B cell (primary cell): ENCODE results near the gene HTT. TPM values are rescaled to one million over a fixed set of nuclear protein-coding genes. Genes with fewer than 3 reads are reported as not detected.

ENCODE experiments used
- ATAC-seq: fragments of 200-7000 bp; cut with Tn5 transposase; one replicate; pipeline ENCODE4 v1.10.0; 2021; ENCODE audit warnings: low read depth, mild to moderate bottlenecking, moderate number of reproducible peaks, moderate library complexity
- CTCF ChIA-PET: fragments of 350-600 bp; sonication (Branson Sonifier 250); formaldehyde crosslinking; loops from one replicate; lab custom pipeline; 2021; ENCODE audit warnings: antibody characterized with exemption, inconsistent platforms; lab: Charles Lee
- POLR2A ChIA-PET: fragments of 350-600 bp; sonication (Branson Sonifier 250); formaldehyde crosslinking; loops from one replicate; lab custom pipeline; 2021; ENCODE audit warnings: antibody characterized with exemption; lab: Charles Lee
- DNase-seq: peaks from one replicate; pipeline ENCODE4 v3.0.0; 2013
- H2AFZ ChIP-seq: 2 replicates; pipeline ENCODE4 v1.6.1; 2012; ENCODE audit warnings: mild to moderate bottlenecking, low read depth, low read length; ENCODE audit not compliant: insufficient read depth, poor library complexity, severe bottlenecking
- H3K27ac ChIP-seq, 2 donors: 1 replicate in 1 of 2; 2 replicates in 1 of 2; pipeline ENCODE4 v1.5.1; 2012 to 2013; ENCODE audit warnings: low read length in 2 of 2, mild to moderate bottlenecking in 2 of 2, moderate library complexity in 1 of 2
- H3K27me3 ChIP-seq, 4 experiments: fragments of 200-600 bp in 1 of 4; sonication (generic) in 1 of 4; replicated peaks in 1 of 4; 1 replicate in 2 of 4; 2 replicates in 2 of 4; pipeline versions ENCODE4 v1.6.1 to v1.7.0; 2013 to 2016; ENCODE audit warnings: low read length in 3 of 4, mild to moderate bottlenecking in 2 of 4, mixed read lengths in 1 of 4, moderate library complexity in 1 of 4; ENCODE audit not compliant: insufficient read depth in 4 of 4, control insufficient read depth in 3 of 4; ENCODE audit errors: control extremely low read depth in 1 of 4
- H3K36me3 ChIP-seq, 2 experiments: replicated peaks in 1 of 2; 1 replicate in 1 of 2; 2 replicates in 1 of 2; pipeline versions ENCODE4 v1.6.1 to v1.7.1; 2013; ENCODE audit warnings: low read length in 1 of 2; ENCODE audit not compliant: insufficient read depth in 2 of 2, control insufficient read depth in 1 of 2; ENCODE audit errors: control extremely low read depth in 1 of 2, extremely low read depth in 1 of 2
- H3K4me1 ChIP-seq, 2 donors: fragments of 200-600 bp in 1 of 2; sonication (generic) in 1 of 2; 1 replicate in 1 of 2; 2 replicates in 1 of 2; pipeline versions ENCODE4 v1.5.1 to v1.6.1; 2013 to 2017; ENCODE audit warnings: low read length in 2 of 2; ENCODE audit not compliant: control insufficient read depth in 2 of 2, insufficient read depth in 2 of 2
- H3K4me2 ChIP-seq: replicated peaks from 2 replicates; pipeline ENCODE3; 2012; ENCODE audit warnings: mild to moderate bottlenecking, low read depth, low read length; ENCODE audit not compliant: poor library complexity, severe bottlenecking
- H3K4me3 ChIP-seq, 5 experiments: fragments of 200-600 bp in 1 of 5; sonication (generic) in 1 of 5; 1 replicate in 3 of 5; 2 replicates in 2 of 5; pipeline versions ENCODE4 v1.5.1 to v1.7.0; 2011 to 2016; ENCODE audit warnings: low read length in 4 of 5, mild to moderate bottlenecking in 4 of 5, low read depth in 2 of 5, control low read depth in 1 of 5, moderate library complexity in 1 of 5; ENCODE audit not compliant: insufficient read depth in 1 of 5; ENCODE audit errors: control extremely low read depth in 1 of 5, extremely low read depth in 1 of 5
- H3K79me2 ChIP-seq: fragments of 200-600 bp; sonication (generic); one replicate; pipeline ENCODE4 v1.6.0; 2016; ENCODE audit warnings: low read length; ENCODE audit not compliant: control insufficient read depth, insufficient read depth
- H3K9ac ChIP-seq: fragments of 200-600 bp; sonication (generic); 2 replicates; pipeline ENCODE4 v1.6.1; 2017; ENCODE audit warnings: mild to moderate bottlenecking, low read length, moderate library complexity
- H3K9me3 ChIP-seq, 3 donors: one replicate each; pipeline versions ENCODE4 v1.6.1 to v1.7.1; 2013; ENCODE audit warnings: low read length in 2 of 3; ENCODE audit not compliant: control insufficient read depth in 2 of 3, insufficient read depth in 1 of 3; ENCODE audit errors: control extremely low read depth in 1 of 3
- H4K20me1 ChIP-seq: 2 replicates; pipeline ENCODE4 v1.6.0; 2012; ENCODE audit warnings: mild to moderate bottlenecking, low read length; ENCODE audit not compliant: insufficient read depth, control insufficient read depth, poor library complexity, severe bottlenecking
- H3K27ac Mint-ChIP-seq: one replicate; pipeline ENCODE4 v1.8.0; 2021; ENCODE audit warnings: mixed read lengths
- H3K27me3 Mint-ChIP-seq: one replicate; pipeline ENCODE4 v1.8.0; 2021; ENCODE audit warnings: mixed read lengths
- H3K4me1 Mint-ChIP-seq: one replicate; pipeline ENCODE4 v1.8.0; 2021; ENCODE audit warnings: mixed read lengths
- H3K4me3 Mint-ChIP-seq: one replicate; pipeline ENCODE4 v1.8.0; 2021; ENCODE audit warnings: mixed read lengths
- H3K9me3 Mint-ChIP-seq: one replicate; pipeline ENCODE4 v1.8.0; 2022; ENCODE audit warnings: mixed read lengths; ENCODE audit not compliant: insufficient read depth
- CTCF ChIP-seq: fragments of 200-600 bp; IDR thresholded peaks from one replicate; pipeline ENCODE4 v1.8.0; 2022; ENCODE audit warnings: antibody characterized with exemption, mild to moderate bottlenecking
- EZH2 ChIP-seq: IDR thresholded peaks from 2 replicates; pipeline ENCODE4 v1.6.1; 2012; ENCODE audit warnings: borderline replicate concordance, low read depth, mild to moderate bottlenecking, moderate library complexity, low read length; ENCODE audit not compliant: insufficient read depth, poor library complexity, severe bottlenecking
- WGBS: methylation state at CpG from one replicate; pipeline ENCODE4 v1.1.5; 2013; ENCODE audit warnings: missing lambda C conversion rate; ENCODE audit not compliant: insufficient coverage; 5-methylcytosine and 5-hydroxymethylcytosine counted together
- intact Hi-C: fragments of 100-400 bp; cut with micrococcal nuclease; formaldehyde crosslinking; loops from one replicate; pipeline ENCODE4 v1.10.0; 2022
- polyA plus RNA-seq: library from polyadenylated mRNA; depleted of rRNA; stranded (reverse); fragments of >200 nt; gene quantifications from 2 replicates; pipeline ENCODE4 v1.2.3, GENCODE V29; 2012
- total RNA-seq, 2 donors: library from RNA; stranded (reverse); fragments of 120-200 nt in 1 of 2; gene quantifications; 1 replicate in 1 of 2; 2 replicates in 1 of 2; pipeline versions ENCODE4 v1.2.3 to v1.2.4, GENCODE V29; 2013 to 2022

Gene HTT
- total and polyA plus RNA-seq, 2 donors (not counting 1 experiment from before 2014, with no cell fraction given) = 52.8 to 195 TPM

GRCh38 chr4:3252480-3252828 is 178.0 kb downstream of the HTT start:
- ATAC-seq = no peak
- H3K27me3 ChIP-seq = no peaks in the 10 kb centered on the region
- no peak overlapping the region for H3K4me3 ChIP-seq
- peaks cover 10% of the 10 kb centered on the region for H3K4me1 Mint-ChIP-seq
- no CpG with 5 or more reads among the region's 3 CpGs for WGBS
- TF ChIP-seq CTCF = no peak
- TF ChIP-seq EZH2 = no peak
- peaks cover 3 to 6% of the 10 kb centered on the region in 2 donors for H3K4me1 ChIP-seq
- intact Hi-C loops = no loop called here
- H3K9me3 Mint-ChIP-seq = no peaks in the 10 kb centered on the region
- no peaks in the 10 kb centered on the region for H4K20me1 ChIP-seq
- H3K27ac Mint-ChIP-seq = no peak overlapping the region
- no peaks in the 10 kb centered on the region for H3K79me2 ChIP-seq
- no peaks in the 10 kb centered on the region for H3K36me3 ChIP-seq
- CTCF ChIA-PET = no interaction called here
- no peak overlapping the region for H3K9ac ChIP-seq
- H3K9me3 ChIP-seq = no peaks in the 10 kb centered on the region
- no peak overlapping the region for H2AFZ ChIP-seq
- no peaks in the 10 kb centered on the region for H3K27me3 Mint-ChIP-seq
- H3K27ac ChIP-seq = no peak overlapping the region
- H3K4me2 ChIP-seq = no peak overlapping the region
- no peak for DNase-seq
- POLR2A ChIA-PET = no interaction called here
- H3K4me3 Mint-ChIP-seq = no peak overlapping the region

- no peak for ATAC-seq
- H3K27ac Mint-ChIP-seq = no peak overlapping the region
- CTCF ChIA-PET = no interaction called here
These were observed 178.6 kb downstream of the HTT start for GRCh38 chr4:3252831-3253641.

More at GRCh38 chr4:3252831-3253641, 178.6 kb downstream of the HTT start:
- Histone ChIP-seq H3K79me2 (no peaks in the 10 kb centered on the region), H3K4me3 (no peak overlapping the region), H3K27ac (no peak overlapping the region), H2AFZ (no peak overlapping the region), H3K9ac (no peak overlapping the region), H3K36me3 (no peaks in the 10 kb centered on the region), H3K4me2 (no peak overlapping the region), H4K20me1 (no peaks in the 10 kb centered on the region), H3K9me3 (no peaks in the 10 kb centered on the region), H3K4me1 (peaks cover 6 to 11% of the 10 kb centered on the region in 2 donors), H3K27me3 (no peaks in the 10 kb centered on the region)
- Mint-ChIP-seq H3K4me1 (peaks cover 15% of the 10 kb centered on the region), H3K9me3 (no peaks in the 10 kb centered on the region), H3K27me3 (no peaks in the 10 kb centered on the region), H3K4me3 (no peak overlapping the region)
- TF ChIP-seq CTCF (no peak), EZH2 (no peak)
- 95% methylated on average over 38 of the region's 38 CpGs for WGBS
- no peak for DNase-seq
- POLR2A ChIA-PET = no interaction called here
- intact Hi-C loops = no loop called here
